ENCODE data around the gene TMEM132E.

TMEM132E gene

DNA sequence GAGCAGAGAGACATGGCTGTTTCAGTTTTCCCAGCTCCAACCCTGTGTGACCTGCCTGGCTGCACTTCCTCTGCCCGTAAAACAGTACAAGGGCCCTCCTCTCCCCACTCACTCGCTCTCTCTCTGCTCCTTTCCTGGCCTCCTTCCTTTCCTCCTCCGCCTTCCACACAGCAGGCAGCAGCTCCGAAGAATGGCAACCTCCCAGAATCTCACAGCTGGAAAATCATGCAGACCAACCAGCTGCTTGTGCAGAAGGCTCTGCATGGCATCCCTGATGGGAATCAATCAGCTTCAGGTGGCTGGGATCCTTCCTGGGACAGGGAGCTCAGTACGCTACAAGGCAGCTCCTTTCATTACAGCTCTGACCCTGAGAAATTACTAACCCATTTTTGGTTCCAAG is 27.4 kb downstream of the TMEM132E start:
- no peak for DNase-seq

DNA sequence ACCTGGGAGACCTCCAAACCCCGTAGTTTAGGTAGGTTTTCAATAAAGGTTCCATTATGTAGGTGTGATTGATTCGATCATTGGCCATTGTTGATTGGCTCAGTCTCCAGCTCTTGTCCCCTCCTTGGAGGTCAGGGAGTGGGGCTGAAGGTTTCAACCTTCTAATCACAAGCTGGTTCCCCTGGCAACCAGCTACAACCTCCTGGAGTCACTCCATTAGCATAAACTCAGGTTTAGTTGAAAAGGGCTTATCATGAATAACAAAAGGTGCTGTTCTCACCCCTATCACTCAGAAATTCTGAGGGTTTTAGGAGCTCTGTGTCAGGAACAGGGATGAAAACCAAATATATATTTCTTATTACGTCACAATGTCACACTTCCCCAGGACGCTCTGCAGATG is 28.5 kb downstream of the TMEM132E start:
- no peak for DNase-seq

DNA sequence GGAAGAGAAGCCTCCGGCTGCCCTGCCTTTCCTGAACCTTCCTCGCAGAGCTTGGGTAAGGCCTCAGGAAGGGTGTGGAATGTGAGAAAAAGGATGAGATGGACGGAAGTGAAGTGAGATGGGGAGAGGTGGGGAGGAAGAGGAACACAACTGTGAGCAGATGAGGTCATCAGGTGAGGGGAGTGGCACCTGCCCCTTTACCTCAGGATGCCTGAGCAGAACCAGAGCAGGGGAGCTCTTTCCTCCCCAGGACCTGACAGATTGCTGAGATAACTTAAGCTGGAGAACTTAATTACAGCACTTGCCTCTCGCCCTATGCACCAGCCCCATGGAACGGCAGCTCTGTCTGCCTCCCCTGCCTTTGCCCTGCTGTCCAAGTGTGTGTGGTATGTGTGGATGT is 29.8 kb downstream of the TMEM132E start:
- no peak for DNase-seq

DNA sequence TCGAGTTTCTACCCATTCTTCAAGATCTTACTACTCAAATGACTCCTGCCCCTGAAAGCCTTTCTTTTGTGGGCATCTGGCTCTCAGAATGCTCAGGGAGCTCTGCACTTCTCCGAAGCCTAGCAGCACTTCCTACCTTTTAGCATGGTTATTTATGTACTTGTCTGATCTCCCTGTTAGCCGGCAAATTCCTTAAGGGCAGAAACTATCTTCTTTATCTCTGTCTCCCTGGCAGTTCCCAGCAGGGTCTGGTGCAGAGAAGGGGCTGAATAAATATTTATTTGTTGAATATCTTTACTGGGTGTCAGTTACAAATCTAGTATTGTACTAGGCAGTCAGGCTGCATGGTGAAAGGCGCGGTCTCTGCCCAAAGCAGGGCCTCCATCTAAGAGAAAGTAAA is 30.7 kb downstream of the TMEM132E start:
- DNase-seq = no peak

DNA sequence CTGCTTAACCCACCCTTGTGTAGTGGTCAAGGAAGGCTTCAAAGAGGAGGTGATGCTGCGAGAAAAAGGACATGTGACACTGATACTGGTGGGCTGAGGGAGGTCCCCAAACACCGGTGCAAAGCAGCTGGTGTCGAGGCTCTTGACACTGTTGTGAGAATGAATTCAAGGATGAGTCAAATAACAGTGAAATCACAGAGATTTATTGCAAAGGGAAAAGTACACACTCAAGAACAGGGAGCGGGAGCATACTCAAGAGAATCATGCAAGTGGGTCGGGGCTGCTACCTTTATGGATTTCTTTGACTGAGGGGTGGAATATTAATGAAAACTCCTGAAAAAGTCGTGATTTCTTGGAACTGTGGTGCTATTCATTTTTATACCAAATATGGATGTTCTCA is 31.1 kb downstream of the TMEM132E start:
- no peak for DNase-seq

DNA sequence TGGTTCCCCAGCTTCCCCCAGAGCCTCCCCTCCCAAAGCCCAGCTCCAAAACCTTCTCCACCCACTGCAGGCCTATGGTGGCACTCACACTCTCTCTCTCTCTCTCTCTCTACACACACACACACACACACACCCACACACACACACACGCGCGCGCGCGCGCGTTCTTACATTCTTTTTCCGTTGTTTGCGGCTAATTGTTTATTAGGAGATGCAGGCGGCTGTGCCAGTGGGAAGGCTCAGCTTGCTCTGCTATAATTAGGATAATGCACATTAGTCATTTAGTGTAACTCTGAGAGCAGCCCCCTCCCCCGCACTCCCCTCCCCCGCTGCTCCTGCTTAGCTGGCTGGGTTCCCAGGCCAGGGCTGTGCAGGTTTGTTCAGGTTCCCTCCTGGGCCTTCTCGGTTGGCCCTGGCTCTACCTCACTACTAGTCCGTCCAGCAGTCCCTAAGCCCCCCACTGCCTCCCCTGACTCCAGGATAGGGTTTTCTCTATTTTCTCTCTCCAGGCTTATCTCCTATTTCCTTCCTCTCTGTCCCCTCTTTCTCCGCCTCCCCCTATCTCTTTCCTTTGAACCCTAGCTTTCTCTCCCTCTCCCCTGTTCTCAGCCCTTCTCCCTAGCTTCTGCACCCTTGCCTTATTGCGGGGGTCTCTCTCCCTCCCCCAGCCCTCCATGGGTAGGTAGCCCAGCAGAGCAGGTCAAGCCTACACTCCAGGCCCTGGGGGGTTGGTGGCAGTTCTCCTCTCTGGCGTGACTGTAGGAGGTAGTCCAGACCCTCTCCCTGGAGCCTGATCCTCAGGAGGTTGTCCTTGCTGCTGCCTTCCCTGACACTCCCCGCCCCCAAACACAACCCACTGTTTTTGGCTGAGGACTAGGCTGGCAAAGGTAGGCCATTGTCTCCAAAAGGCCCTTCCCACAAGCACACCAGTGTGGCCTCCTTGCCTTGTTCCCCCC is 34.0 kb downstream of the TMEM132E start:
- no peak for DNase-seq

DNA sequence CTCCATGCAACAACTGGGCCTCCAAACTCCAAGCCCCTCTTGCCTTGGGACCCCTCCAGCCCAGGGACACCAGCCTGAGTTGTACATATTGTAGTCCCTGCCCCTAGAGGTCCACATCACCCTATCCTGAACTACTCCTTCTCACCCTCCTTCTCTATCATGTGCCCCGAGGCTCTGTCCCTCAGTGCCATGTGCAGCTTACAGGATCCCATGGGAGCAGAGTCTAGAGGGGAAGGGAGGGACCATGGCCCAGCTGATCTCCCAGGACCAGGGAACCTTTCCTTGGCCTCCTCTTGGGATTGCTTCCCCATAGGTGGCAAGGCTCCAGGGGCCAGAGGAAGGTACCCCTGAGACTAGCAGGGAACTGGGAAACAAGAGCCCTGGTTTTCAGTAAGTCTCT is 35.3 kb downstream of the TMEM132E start:
- no peak for DNase-seq

DNA sequence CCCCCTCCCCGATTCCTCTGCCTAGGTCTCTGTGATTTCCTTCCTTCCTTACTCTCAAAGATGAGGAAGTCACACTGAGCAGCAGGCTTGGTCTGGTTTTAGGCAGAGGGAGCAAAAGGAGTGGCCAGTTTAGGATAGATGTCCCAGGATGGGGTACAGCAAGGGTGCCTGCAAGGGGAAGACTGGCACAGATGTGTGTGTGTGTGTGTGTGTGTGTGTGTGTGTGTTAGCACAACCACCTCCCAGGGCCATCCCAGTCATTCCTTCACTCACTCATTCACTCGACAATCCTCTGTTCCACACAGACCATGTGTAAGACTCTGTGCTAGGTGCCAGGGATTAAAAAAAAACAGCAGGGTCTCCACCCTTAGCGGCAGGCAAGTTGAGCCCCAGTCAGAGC is 35.9 kb downstream of the TMEM132E start:
- DNase-seq = no peak

DNA sequence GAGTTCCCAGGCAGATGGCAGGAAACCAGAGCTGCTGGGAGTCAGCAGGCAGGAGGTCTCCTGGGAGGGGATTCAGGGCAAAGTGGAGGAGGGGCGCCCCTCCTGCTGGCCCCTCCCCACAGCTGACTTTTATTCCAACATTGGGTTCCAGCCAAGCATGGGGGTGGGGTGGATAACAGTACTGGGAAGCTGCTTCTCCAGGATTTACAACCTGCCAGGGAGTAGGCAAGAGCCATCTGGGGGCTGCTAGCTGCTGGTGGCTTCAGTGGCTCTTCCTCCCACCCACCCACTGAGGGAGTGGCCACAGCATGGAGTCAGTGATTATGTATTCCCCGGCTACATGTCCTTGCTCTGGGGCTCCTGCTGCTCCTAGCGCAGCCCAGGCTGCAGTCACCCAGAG is 36.8 kb downstream of the TMEM132E start:
- no peak for DNase-seq

DNA sequence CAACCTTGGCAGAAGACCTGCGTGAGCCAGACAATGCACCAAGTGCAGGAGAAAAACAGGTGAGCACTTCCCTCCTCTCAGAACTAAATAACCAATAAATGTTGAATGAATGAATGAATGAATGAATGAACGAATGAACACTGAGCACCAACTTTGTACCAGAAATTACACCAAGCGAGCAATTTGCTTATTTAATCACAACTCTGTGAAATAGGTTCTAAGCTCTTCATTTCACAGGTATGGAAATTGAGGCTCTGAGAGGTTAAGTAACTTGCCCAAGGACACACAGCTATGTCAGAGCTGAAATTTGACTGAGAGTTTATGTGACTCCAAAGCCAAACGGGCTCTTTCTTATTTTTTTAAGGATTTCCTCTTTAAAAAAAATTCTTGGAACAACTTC is 38.0 kb downstream of the TMEM132E start:
- no peak for DNase-seq

DNA sequence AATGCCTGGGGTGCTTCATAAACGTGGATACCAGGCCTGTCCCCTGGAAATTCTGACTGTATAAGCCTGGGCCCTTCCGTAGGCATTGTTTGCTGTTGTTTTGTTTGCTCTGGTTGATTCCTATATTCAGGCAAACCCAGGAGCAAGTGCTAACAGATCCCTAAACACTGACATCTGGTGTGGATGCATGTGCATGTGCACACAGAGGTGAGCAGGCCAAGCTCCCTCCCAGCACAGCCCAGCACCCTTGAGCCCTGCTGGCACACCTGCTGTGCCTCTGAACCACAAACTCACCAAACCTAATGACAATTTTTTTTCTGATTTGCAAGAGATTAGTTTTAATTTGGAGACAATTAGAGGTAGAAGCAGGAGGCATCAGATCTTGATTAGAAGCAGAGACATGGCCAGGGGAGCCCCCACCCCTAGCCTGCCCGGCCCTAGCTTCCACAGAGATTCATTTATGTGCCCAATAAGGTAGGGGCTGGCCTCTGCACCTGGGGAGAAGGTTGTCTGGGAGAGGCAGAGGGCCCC is 40.4 kb downstream of the TMEM132E start:
- no peak for DNase-seq

DNA sequence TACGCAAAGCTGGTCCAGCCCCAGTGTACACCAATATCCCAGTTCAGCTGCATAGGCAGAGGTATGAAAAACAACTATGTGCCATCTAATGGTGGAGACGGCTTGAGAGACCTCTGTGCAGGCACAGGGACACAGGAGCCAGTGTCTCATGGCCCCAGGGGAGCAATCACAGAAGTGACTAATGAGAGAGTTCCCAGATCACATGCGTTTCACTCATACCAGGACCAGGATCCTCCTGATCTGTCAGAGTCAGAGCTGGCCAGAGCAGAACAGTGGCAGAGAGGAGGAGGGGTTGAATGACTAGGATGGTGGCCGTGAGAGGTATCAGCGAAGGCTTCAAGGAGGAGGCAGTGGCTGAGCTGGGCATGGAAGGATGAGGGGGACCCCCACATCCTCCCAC is 41.1 kb downstream of the TMEM132E start:
- DNase-seq = no peak

DNA sequence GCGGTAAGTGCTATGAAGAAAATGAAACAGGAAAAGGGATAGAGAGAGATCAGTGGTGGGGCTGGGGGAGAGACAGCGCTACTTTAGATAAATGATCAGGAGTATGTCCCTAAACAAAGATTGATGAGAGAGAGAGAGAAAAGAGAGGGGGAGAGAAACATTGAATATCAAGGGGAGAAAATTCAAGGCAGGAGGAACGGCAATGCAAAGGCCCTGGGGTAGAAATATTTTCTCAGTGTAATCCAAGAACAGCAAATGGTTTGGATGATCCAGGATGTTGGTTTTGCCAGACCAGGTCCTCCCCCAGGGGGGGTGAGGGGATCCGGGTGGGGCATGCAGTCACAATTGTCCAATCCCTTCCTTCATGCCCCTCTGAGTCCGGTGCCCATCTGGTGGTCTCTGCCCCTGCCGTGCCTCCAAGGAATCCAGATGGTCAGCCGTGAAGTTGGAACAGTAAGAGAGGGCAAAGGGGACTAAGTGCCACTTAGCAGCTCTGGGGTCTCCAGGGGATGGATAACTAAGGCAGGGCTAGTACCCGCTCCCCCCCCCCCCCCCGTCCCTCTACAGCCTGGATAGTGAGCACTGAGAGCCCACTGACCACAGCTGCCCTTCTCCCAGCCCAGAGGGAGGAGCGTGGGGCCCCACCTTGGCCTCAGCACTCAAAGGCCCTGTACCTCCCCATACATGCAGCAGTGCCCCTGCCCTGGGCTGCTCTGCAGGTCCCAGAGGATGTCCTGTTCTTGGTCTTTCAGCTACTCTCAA is 43.7 kb downstream of the TMEM132E start:
- no peak for DNase-seq

DNA sequence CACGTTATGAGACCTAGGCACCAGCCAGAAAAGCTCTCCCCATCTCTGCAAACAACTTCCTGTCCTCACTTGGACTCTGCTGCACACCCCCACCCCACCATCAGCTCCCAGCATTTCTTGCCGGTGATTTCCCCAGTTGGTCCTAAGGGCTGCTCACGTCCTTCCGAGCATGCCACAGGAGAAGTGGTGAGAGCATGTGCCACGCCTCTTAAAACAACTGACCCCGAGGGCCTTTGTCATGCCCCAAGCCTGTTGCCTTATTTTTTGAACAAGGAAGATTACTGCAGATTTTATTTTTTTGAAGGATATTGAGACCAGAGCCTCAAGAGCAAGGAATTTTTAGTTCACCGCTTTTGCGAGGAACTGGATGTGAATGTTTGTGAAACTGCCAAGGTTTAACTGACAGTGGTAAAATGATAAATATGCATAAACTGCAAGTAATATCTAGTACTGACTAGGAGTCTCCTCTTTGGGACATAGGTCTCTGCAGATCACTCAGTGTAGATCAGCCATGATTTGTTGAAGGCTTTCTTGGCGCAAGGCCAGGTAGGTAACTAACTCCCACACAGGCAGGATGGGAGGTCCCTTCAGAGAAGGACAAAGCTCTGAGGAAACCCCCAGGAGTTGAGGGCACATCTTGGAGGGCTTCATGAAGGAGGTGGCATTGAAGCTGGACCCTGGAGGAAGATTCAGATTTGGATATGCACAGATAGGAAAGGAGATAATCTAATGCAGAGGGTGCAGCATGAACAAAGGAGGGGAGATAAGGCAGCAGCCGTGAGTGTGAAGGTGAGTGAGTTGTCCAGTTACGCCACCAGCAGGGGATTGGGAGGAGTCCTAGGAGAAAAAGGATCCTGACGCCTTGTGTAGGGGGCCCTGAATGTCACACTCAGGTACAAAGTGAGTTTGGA is 44.7 kb downstream of the TMEM132E start:
- DNase-seq = no peak

DNA sequence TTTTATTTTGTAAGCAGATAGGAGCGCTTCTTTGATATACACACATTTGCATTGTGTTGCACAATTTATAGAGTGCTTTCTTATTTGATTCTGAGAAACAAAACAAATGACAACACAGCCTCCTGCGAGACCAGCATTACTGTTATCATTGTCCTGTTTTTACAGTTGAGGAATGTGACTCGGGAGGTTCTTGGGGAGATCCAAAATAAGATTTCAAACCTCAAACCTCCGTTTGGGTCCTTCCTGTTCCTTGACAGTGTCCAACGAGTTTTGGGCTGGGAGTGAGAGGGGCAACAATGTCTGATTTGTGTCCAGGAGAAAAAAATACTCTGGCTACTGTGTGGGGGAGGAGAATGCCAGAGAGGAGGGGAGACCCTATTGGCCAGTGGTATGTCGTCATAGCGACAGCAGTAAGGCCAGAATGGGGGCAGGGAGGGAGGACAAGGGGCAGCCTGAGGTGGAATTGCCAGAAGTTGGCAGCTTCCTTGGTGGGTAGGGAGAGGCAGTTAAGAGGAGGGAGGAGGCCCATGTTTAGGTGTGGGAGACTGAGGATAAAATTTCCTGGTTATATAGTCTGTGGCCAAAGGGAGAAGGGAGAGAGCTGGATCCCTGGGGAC is 45.5 kb downstream of the TMEM132E start:
- DNase-seq = no peak

DNA sequence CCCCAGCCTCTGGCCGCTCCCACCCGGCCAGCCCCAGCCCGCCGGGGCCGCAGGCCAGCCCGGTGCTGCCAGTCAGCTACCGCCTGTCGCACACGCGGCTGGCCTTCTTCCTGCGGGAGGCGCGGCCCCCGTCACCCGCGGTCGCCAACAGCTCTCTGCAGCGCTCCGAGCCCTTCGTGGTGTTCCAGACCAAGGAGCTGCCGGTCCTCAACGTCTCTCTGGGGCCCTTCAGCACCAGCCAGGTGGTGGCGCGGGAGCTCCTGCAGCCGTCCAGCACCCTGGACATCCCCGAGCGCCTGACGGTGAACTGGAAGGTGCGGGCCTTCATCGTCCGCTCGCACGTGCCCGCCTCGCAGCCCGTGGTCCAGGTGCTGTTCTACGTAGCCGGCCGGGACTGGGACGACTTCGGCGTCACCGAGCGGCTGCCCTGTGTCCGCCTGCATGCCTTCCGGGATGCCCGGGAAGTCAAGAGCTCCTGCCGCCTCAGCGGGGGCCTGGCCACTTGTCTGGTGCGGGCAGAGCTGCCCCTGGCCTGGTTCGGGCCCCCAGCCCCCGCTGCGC is 46.8 kb downstream of the TMEM132E start:
- DNase-seq = no peak

DNA sequence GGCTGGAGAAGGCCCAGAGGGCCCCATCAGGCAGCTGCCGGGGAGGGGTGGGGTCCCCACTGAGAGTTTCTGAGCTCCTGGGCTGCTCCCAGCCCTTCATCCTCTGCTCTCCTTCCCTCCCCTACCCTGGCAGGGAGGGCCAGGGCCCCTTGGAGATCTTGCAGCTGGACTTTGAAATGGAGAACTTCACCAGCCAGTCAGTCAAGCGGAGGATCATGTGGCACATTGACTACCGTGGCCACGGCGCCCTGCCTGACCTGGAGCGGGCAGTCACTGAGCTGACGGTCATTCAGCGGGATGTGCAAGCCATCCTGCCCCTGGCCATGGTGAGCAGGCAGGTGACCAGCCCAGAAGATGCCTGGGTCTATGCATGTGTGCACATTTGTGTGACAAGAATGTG is 49.5 kb downstream of the TMEM132E start:
- no peak for DNase-seq

DNA sequence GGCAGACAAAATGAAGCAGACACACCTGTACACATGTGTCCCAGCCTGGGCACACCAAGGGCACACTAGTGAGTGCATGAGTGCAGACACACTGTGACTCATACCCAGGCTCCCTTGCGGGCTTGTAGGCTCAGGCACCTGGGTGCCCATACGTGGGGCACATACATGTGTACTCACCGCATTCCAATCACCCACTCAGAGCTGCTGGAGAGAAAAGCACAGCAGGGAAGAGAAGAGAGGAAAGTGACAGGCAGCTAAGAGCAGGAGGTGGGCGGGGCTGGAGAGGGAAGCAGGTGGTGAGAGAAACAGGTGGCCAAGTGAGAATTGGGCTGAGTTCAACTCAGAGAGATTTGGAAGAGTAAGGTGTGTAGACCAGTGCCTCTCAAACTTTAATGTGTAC is 54.0 kb downstream of the TMEM132E start:
- no peak for DNase-seq

DNA sequence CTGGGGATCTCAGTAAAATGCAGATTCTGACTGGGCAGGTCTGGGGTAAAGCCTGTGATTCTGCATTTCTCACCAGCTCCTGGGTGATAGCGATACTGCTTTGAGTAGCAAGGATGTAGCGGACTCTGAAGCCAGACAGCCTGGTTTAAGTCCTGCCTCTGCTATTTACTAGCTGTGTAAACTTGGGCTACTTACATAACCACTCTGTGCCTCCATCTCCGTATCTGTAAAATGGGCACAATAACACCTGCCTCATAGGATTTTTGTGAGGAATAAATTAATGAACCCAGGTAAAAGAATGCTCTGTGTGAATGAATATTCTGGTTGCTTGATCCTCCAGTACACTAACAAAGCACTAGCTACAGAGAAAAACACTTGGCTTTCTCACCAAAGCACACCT is 54.4 kb downstream of the TMEM132E start:
- DNase-seq = no peak

DNA sequence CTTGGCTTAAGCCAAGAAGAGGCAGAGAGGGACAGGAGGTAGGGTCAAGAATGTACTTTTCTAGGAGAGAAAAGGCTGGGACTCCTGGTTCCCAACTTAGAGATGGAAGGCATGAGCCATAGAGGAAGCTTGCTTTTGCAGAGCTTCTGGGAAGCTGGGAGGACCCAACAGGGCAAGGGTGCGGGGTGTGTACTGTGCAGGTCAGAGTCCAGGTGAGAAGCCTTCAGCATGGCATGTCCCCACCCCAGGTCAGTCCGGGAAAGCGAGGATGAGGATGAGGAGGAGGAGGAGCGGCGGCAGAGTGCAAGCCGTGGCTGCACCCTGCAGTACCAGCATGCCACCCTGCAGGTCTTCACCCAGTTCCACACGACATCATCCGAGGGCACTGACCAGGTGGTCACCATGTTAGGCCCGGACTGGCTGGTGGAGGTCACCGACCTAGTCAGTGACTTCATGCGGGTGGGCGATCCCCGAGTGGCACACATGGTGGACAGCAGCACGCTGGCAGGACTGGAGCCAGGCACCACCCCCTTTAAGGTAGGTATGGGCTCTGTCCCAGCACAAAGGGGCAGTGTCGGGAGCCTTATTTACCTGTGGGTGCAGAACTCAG is 55.3 kb downstream of the TMEM132E start:
- DNase-seq = no peak

DNA sequence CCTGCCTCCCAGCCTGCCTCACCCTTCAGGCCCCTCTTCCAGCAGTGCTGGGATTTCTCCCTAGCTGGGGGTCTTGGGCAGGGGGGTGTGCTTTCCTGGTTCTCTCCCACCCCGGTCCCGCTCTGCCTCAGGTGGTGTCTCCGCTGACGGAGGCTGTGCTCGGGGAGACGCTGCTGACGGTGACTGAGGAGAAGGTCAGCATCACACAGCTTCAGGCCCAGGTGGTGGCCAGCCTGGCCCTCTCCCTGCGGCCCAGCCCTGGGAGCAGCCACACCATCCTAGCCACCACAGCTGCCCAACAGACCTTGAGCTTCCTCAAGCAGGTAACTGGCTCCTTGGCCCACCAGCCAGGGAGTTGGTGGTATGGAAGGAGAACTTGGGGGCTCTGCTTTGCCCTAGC is 56.5 kb downstream of the TMEM132E start:
- no peak for DNase-seq
